SK-N-SH (cell line): ENCODE results near the gene ST6GALNAC3.

Source experiments
- CTCF ChIP-seq: fragments of 200-600 bp; sonication (generic); IDR thresholded peaks from 2 replicates; pipeline ENCODE4 v1.6.1; 2017; ENCODE audit warnings: antibody characterized with exemption, mild to moderate bottlenecking, moderate library complexity
- ELF1 ChIP-seq: IDR thresholded peaks from 2 replicates; pipeline ENCODE4 v1.4.0; 2012
- EP300 ChIP-seq, 2 experiments: IDR thresholded peaks; 2 replicates each; pipeline versions ENCODE4 v1.4.0 to v1.6.1; 2012; ENCODE audit warnings: borderline replicate concordance in 1 of 2, low read depth in 1 of 2, low read length in 1 of 2
- EZH2phosphoT487 ChIP-seq: fragments of 200-600 bp; sonication (generic); IDR thresholded peaks from 2 replicates; pipeline ENCODE4 v1.6.1; 2017; ENCODE audit warnings: low read depth, mixed run types, mild to moderate bottlenecking, antibody characterized with exemption, moderate library complexity, borderline replicate concordance
- JUND ChIP-seq: IDR thresholded peaks from 2 replicates; pipeline ENCODE4 v1.4.0; 2012
- POLR2AphosphoS5 ChIP-seq: IDR thresholded peaks from 2 replicates; pipeline ENCODE4 v1.6.1; 2012; ENCODE audit warnings: low read depth, low read length
- RAD21 ChIP-seq: IDR thresholded peaks from 2 replicates; pipeline ENCODE4 v1.6.1; 2012; ENCODE audit warnings: mild to moderate bottlenecking, low read length
- SMC3 ChIP-seq: IDR thresholded peaks from 2 replicates; pipeline ENCODE4 v1.6.1; 2012; ENCODE audit warnings: low read depth, low read length, improper control_type of control experiment
- USF1 ChIP-seq: IDR thresholded peaks from 2 replicates; pipeline ENCODE4 v1.4.0; 2012; ENCODE audit warnings: low read depth, borderline replicate concordance

GRCh38 chr1:76674689-76675210 lies 600.2 kb downstream of the ST6GALNAC3 start:
- TF ChIP-seq JUND, result no peak
- no peak for TF ChIP-seq ELF1
- TF ChIP-seq EP300 (IDR thresholded peaks at IDR 0.05; ENCODE audit: borderline replicate concordance in 1 of 2, low read depth in 1 of 2, low read length in 1 of 2), result no peak
- TF ChIP-seq CTCF, result no peak
- no peak for TF ChIP-seq POLR2AphosphoS5
- no peak for TF ChIP-seq USF1
- TF ChIP-seq EZH2phosphoT487, result no peak
- TF ChIP-seq SMC3, result no peak
- no peak for TF ChIP-seq RAD21
